A673 (cell line): Measurements from ENCODE around the gene DMBT1.

ENCODE experiments used
- EZH2 ChIP-seq: fragments of 200-600 bp; sonication (generic); IDR thresholded peaks from 2 replicates; pipeline ENCODE4 v1.6.1; 2017; ENCODE audit warnings: borderline replicate concordance, low read depth, mild to moderate bottlenecking, mixed read lengths, antibody characterized with exemption, low read length; ENCODE audit not compliant: poor library complexity, severe bottlenecking
- TF ChIP-seq, protein P1 (sequence below): fragments of 300-800, 200-600 bp; sonication (generic); conservative IDR thresholded peaks from 2 replicates; pipeline ENCODE4 v1.5.1; 2017; ENCODE audit warnings: low read depth, mild to moderate bottlenecking, antibody characterized with exemption, low read length, moderate library complexity, mixed read lengths

DNA sequence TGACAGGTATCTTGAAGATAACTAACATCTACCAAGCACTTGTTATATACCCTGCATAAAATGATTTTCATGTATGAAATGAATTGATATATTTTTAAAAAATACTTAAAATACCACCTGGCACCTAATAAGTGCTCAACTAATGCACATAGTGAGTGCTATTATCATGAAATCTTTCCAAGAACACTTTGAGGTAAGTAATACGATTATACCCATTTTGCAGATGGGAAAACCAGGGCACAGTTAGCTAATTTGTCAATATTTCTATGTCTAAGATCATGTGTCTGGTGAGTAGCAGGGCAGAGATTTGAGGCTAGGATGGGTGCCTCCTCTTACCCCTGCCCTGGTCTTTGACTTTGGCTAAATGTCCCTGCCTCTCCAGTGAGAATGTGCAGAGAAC lies 6.1 kb downstream of the DMBT1 start:
- TF ChIP-seq, protein P1, sequence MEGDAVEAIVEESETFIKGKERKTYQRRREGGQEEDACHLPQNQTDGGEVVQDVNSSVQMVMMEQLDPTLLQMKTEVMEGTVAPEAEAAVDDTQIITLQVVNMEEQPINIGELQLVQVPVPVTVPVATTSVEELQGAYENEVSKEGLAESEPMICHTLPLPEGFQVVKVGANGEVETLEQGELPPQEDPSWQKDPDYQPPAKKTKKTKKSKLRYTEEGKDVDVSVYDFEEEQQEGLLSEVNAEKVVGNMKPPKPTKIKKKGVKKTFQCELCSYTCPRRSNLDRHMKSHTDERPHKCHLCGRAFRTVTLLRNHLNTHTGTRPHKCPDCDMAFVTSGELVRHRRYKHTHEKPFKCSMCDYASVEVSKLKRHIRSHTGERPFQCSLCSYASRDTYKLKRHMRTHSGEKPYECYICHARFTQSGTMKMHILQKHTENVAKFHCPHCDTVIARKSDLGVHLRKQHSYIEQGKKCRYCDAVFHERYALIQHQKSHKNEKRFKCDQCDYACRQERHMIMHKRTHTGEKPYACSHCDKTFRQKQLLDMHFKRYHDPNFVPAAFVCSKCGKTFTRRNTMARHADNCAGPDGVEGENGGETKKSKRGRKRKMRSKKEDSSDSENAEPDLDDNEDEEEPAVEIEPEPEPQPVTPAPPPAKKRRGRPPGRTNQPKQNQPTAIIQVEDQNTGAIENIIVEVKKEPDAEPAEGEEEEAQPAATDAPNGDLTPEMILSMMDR: no peak
- no peak for TF ChIP-seq EZH2
